Suprapubic skin (tissue), 3 donors: ENCODE results near the gene ALG12.

ENCODE experiments used
- EP300 ChIP-seq: sonication (generic); formaldehyde crosslinking; IDR thresholded peaks from one replicate; pipeline ENCODE4 v1.6.1; 2017; ENCODE audit warnings: antibody characterized with exemption
- TF ChIP-seq, protein P1 (sequence below), 2 donors: fragments of 200-600 bp in 1 of 2; fragments of 450-650 bp in 1 of 2; sonication (generic) in 1 of 2; IDR thresholded peaks; one replicate each; pipeline ENCODE4 v1.5.1; 2016 to 2019; ENCODE audit warnings: antibody characterized with exemption in 2 of 2, mild to moderate bottlenecking in 1 of 2, moderate library complexity in 1 of 2

DNA sequence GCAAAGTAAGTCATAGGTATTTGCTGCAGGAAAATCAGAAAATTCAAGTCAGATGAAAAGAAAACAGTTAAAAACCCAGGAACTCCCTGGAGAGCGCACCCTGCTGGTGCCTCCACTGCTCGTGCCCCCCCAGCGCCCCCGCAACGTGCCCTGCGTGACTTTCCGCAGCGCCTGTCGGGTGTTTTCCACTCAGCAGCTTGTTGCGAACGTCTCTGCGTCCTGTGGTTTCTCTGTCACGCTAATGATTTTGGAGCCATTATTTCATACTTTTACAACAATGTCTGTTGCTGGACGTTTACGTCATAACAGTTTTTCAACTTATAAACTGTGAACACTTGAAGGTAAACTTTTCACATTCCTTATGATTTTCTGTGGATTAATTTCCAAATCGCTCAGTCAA lies 5.2 kb upstream of the ALG12 start:
- no peak for TF ChIP-seq EP300
- TF ChIP-seq, protein P1, sequence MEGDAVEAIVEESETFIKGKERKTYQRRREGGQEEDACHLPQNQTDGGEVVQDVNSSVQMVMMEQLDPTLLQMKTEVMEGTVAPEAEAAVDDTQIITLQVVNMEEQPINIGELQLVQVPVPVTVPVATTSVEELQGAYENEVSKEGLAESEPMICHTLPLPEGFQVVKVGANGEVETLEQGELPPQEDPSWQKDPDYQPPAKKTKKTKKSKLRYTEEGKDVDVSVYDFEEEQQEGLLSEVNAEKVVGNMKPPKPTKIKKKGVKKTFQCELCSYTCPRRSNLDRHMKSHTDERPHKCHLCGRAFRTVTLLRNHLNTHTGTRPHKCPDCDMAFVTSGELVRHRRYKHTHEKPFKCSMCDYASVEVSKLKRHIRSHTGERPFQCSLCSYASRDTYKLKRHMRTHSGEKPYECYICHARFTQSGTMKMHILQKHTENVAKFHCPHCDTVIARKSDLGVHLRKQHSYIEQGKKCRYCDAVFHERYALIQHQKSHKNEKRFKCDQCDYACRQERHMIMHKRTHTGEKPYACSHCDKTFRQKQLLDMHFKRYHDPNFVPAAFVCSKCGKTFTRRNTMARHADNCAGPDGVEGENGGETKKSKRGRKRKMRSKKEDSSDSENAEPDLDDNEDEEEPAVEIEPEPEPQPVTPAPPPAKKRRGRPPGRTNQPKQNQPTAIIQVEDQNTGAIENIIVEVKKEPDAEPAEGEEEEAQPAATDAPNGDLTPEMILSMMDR (IDR thresholded peaks at IDR 0.05) = no peak
